ENCODE results near the gene MEX3C.

DNA sequence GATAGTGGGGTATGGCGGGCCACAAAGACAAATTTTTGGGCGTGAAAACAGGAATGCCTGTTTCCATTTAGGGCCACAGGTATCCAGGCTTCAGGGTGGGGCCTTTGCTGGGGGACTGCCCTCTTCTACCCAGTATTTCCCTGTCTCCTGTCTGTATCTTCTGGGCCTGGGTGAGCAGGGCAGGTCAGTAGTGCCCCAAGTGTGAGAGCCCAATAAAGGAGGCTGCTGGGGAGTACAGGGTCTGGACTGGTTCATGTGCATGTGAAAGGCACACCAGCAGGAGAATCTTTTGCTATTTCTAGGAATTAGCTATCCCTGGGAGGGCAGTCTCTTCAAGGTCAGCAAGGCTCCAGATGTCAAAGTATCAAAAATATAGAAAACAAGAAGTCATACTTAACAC, 71.5 kb downstream of the MEX3C start:
- TF ChIP-seq, protein P1, sequence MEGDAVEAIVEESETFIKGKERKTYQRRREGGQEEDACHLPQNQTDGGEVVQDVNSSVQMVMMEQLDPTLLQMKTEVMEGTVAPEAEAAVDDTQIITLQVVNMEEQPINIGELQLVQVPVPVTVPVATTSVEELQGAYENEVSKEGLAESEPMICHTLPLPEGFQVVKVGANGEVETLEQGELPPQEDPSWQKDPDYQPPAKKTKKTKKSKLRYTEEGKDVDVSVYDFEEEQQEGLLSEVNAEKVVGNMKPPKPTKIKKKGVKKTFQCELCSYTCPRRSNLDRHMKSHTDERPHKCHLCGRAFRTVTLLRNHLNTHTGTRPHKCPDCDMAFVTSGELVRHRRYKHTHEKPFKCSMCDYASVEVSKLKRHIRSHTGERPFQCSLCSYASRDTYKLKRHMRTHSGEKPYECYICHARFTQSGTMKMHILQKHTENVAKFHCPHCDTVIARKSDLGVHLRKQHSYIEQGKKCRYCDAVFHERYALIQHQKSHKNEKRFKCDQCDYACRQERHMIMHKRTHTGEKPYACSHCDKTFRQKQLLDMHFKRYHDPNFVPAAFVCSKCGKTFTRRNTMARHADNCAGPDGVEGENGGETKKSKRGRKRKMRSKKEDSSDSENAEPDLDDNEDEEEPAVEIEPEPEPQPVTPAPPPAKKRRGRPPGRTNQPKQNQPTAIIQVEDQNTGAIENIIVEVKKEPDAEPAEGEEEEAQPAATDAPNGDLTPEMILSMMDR (IDR thresholded peaks at IDR 0.05; ENCODE audit: insufficient read depth, low read length, poor library complexity, severe bottlenecking), result no peak
- no peak for TF ChIP-seq EZH2phosphoT487 (conservative IDR thresholded peaks at IDR 0.05; ENCODE audit: low read length)

Measured in SU-DHL-6 (cell line).